ENCODE data around the gene KRAS.

Gene KRAS

DNA sequence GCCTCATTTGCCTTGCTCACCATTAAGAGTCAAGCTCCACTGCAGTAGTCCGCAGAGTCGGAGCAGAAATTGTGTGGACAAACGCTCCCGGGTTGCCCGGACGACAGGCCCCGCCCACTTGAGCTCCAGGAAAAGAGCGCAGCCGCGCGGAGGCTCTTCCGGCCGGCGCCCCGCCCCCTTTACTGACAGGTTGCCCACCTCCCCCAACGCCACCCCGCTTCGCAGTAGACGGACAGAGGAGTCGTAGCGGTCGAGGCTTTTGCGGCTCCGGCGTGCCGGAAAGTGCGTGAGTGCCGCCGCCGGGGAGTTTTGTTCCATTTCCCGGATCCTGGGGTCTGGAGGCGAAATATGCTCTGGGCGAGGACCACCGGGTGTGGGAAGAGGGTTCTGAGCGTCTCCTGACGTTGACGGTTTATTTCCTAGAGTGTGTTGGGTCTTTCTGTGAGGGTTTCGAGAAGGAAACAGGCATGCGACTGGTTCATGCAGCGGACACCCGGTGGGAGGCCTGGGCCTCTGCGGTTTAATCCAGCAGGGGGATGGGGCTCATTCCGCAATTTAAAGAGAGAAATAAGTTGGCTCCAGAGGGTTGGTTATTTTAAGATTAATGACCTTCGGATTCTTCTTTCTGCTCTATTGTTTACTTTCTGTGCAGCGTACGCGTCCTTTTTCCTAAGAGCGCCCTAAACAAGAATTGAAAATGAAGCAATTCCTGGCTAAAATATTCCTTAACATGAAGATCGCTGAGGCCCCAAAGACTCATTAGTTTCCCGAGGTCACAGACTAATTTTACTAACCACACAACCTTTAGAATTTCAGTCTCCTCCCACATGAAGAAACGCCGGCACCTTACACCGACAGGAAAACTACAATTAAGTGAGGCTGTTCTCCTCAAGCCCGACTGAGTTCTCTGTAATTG, 55.4 kb downstream of the KRAS start, which contains the start of the genes DNAI7 and ETFRF1:
Gene DNAI7 (minus strand): TSS at position 105 of the 916 bp plus-strand sequence. CDS start 82 bp downstream, at position 23.
Gene ETFRF1 (plus strand): TSS at position 182 of the 916 bp plus-strand sequence. CDS start 8,720 bp downstream, outside the sequence.
- DNase-seq (ENCODE audit: low spot score) = peak; percentile 98

DNA sequence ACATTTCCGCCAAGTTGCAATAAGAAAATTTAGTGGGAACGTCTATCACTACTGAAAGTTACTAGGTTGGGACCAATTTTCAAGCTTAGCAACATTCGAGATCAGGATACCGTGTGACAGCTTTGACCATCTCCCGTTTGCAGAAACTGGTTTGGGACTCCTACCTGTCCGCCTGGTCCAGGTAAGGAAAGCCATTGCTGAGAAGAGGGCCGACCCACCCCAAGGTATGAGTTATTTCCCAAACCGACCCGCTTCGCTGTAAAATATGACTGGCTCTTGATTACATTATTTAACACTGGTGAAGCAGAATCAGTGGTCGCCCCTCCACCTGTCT, 56.0 kb downstream of the KRAS start:
- DNase-seq (ENCODE audit: low spot score) = no peak

DNA sequence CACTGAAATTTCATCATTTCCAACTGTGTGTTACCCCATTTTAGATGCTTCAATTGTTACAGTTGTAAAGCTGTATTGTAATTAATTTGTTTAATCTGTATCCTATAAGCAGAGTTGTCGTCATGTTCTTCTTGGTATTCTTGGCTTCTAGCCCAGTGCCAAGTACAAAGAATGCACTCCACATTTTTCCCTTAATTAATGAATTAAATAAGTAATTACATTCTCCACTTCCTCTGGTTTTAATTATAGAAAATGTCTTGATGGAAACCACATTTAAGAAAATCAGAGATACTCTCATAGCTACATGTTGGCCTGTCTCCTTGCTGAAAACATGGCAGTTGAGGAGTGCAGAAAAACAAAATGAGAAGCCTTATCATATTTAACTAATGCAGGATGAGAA, 56.5 kb downstream of the KRAS start:
- DNase-seq (ENCODE audit: low spot score) = peak; percentile 26

DNA sequence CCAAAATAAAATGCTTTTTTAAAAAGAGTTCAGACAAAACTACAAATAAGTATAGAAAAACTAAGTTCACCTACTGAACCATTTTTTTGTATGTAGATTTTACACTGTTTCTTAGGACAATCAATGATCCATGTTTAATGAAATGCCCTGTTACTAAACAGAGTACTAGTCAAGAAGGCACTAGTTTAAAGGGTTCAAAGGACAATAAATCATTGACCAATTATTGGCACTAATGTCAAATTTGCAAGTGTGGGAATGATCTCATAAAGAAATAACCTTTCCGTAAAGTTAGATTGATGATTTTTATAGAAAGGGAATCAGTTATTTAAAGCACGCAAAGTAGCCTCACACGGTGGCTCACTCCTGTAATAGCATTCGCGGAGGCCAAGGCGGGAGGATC, 59.9 kb downstream of the KRAS start:
- DNase-seq (ENCODE audit: low spot score) = no peak

DNA sequence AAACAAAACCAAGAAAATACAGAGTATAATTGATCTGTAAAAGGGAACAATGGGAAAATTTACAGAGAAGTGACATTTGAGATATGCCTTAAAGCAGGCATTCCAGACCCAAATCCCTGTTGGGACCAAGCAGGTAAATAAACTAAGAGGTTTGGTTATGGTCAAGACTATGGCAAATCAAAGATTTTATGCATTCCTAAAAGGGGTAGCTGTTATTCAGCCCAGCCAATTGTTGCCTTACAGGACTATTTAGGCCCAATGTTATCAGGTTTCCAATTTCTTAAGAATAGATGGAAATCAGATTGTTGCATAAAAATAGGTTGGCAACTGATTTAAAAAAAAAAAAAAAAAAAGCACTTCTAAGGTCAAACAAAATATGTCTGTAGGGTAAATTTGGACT, 61.1 kb downstream of the KRAS start:
- DNase-seq (ENCODE audit: low spot score) = no peak

DNA sequence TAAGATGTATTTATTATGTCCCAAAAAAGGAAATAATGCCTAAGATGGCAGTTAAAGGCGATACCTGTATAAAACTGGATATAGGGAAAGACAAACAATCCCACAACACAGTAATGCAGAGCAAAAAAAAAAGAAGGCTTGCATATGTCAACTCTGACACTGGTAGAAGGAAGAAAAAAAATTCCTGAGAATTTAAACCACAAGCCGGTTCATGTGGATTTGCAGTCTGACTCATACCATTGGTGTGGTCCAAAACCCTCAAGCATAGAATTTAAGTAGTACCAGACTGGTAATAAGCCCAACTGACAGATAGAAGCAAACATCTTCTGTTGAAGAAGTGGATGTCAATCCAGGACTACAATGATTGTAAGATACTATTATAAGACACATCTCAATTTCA, 62.9 kb downstream of the KRAS start:
- no peak for DNase-seq (ENCODE audit: low spot score)

DNA sequence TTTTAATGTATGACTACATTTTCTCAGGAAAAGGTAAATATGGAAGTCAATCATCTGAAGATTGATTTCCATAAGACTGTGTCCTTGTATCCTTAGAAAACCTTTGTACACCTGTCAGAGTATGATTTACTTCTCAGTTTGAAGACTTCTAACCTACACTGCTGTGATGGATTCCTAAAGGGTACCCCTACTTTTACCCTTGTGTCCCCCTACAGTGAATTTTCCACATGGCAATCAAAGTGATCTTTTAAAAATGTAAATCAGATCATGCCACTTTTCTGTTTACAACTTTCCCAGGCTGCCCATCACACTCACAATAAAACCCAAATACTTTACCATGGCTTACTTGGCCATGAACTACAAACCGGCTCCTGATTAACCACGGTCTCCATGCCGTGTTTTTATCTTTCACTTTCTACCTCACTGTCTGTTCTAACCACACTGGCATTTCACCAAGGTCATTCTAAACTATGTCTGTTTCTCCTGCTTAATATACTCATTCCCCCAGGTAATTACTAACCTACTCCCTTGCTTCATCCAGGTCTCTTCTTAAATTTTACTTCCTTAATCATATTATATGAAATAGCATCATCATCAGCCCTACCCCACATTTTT, 63.8 kb downstream of the KRAS start:
- no peak for DNase-seq (ENCODE audit: low spot score)

DNA sequence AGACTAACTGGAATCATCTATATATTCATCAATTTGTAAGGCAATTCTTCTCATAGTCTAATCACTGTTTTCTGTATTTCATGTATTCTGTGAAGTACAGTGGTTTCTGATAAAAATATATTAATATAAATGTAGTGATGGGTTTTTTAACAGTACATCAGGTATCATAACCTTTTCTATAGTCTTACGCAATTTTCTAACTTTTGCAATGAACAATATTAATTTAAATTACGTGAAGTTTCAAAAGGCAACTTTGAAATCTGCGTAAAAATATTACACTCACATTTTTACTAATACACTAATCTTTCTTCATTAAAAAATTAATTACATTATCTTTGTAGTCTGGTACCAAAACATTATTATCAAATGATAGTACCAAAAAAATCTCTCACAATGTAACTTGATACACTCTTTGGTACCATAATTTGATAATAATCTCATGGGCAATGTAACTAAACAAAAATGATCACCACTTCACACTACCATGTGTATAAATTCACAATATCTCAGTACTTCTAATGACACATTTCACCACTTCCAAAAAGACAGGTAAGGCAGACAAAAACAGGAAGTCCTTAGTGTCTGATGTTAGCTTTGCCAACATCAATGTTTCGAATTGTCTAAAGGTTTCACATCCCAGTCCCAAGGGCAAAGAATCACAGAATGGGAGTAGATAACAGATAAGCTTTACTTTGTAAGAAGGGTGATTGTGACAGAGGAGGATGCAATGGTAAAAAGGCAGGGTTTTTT, 64.5 kb downstream of the KRAS start:
- DNase-seq (ENCODE audit: low spot score) = no peak

DNA sequence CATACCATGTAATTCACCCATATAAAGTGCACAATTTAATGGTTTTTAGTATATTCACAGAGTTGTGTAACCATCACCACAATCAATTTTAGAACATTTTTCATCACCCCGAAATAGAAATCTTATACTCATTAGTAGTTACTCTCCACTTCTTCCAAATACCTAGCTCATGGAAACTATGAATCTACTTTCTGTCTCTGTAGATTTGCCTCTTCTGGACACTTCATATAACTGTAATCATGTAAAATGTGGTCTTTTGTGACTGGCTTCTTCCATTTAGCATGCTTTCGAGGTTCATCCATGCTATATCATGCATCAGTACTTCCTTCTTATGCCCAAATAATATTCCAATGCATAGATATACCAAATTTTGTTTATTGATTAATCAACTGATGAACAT, 66.6 kb downstream of the KRAS start:
- DNase-seq (ENCODE audit: low spot score) = peak; percentile 17

DNA sequence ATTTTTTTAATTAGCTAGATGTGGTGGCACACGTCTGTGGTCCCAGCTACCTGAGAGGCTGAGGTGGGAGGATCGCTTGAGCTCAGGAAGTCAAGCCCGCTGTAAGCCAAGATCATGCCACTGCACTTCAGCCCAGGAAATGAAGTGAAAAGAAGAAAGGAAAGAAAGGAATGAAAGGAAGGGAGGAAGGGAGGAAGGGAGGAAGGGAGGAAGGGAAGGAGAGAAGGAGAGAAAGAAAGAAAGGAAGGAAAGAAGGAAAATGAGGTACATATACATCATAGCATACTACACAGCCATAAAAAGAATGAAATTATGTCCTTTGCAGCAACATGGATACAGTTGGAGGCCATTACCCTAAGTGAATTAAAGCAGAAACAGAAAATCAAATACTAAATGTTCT, 68.0 kb downstream of the KRAS start:
- DNase-seq (ENCODE audit: low spot score) = no peak

DNA sequence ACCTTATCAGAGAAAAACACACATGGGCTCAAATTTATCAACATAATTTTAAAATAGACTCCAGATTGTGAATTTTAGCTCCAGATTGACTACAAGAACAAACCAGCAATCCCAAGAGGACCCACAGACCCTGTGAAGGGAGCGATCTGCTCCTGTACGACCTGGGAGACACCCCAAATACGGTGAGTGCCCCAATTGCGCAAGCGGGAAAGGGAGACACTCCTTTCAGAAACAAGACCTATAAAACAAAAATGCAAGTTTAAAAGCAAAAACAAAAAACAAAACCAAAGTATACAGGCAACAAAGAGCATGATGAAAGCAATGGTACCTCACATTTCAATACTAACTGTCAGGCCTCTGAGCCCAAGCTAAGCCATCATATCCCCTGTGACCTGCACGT, 87.9 kb downstream of the KRAS start:
- DNase-seq (ENCODE audit: low spot score) = no peak

DNA sequence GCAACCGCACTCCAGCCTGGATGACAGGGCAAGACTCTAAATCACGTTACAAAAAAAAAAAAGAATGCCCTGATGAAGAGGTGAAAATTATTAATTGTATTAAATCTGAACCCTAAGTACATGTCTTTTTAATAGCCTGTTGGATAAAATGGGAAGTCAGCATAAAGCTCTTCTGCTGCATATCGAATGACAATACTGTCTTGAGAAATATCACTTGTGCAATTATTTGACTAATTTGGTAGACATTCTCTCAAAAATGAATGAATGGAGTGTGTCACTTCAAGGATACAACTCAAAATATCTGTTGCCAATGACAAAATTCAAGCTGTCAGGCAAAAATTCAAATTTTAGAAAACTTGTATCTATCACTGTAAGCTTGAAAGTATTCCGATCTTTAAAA, 94.7 kb downstream of the KRAS start:
- DNase-seq (ENCODE audit: low spot score) = no peak

DNA sequence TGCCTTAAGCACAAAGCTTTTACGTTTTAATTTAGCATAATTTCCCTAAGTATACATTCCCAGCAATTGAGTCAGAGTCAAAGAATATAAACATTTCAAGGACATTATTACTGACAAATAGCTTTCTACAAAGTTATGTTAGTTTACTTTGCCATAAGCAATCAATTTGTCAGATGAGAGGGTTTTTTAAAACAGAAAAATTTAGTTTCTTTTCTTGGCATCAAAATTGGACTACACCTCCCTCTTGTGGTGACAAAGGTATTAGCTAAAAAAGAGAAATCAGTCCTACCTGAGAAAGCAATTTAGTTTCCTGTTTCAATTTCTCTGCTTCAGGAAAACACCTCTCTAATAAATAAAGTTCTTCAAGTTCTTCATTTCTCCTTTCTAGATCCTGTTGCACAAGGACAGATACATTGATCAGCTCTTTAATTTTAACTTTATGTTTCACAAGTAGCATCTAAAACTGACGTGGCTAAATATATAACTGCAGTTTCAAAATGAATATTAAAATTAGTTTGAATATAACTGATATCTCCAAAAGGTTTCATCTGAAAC, 95.6 kb downstream of the KRAS start:
- peak; percentile 86 for DNase-seq (ENCODE audit: low spot score)
